Measurements from ENCODE around the gene PALLD.

Gene PALLD

GRCh38 chr4:168924667-168925066, 427.8 kb downstream of the PALLD start (continued):
- TF ChIP-seq KLF10 (tag by site-specific recombination; IDR thresholded peaks at IDR 0.05) (no peak), ZNF16 (tag by site-specific recombination; IDR thresholded peaks at IDR 0.05; ENCODE audit: low read depth) (no peak), ZNF768 (tag by site-specific recombination; IDR thresholded peaks at IDR 0.05) (no peak), ZNF266 (tag by site-specific recombination; IDR thresholded peaks at IDR 0.05; ENCODE audit: low read depth) (no peak)

DNA sequence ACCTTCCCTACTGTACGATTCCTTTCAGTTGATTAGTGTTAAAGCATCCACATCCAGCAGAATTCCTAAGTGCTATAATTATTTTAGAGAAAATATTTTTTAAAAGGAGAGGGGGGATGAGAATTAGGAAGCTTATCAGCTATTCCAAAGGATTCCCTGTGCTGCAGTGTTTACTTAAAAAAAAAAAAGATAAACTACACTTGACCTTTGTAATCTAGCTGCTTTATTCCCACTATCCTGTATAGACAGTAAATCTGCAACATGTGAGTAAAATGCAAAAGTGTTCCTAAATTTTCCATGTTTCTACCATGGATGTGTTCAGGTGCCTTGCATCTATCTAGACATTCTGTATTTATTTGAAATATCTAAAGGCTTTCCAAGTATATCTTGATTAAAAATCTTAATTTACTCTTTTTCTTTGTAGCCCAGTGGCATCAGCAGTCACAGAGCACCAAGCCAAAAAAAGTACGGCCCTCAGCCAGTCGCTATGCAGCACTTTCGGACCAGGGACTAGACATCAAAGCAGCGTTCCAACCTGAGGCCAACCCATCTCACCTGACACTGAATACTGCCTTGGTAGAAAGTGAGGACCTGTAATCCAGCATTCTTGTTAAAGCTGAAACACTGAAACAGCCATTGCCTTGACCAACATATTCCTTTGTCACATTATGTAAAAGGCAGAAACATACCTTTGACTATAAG, 429.1 kb downstream of the PALLD start:
- ChIA-PET CTCF (interaction anchor here (0.5 to 0.8 kb wide), 3 partner anchors 340 to 563 kb away, joined by 3 read pairs; no protein-coding TSS in a partner anchor), POLR2A (no interaction called here)
- Histone ChIP-seq H3K9me3 (ENCODE audit: control insufficient read depth, insufficient read depth, low read depth, low read length) (no peaks in the 10 kb centered on the region), H3K4me3 (ENCODE audit: low read depth, low read length) (no peak overlapping the region), H3K4me1 (ENCODE audit: control insufficient read depth, insufficient read depth, low read length) (no peaks in the 10 kb centered on the region), H3K36me3 (ENCODE audit: control insufficient read depth in 2 of 2, insufficient read depth in 1 of 2, low read length in 2 of 2) (peaks cover 13 to 77% of the 10 kb centered on the region in 2 experiments; a peak in 2 of 3 replicates), H3K27ac (ENCODE audit: extremely low read depth, low read depth, low read length) (no peak overlapping the region)
- no peak for TF ChIP-seq ZNF37A (tag by site-specific recombination; IDR thresholded peaks at IDR 0.05)
- no peak for TF ChIP-seq ZBTB8A (tag by site-specific recombination; IDR thresholded peaks at IDR 0.05)
- TF ChIP-seq, protein P1, sequence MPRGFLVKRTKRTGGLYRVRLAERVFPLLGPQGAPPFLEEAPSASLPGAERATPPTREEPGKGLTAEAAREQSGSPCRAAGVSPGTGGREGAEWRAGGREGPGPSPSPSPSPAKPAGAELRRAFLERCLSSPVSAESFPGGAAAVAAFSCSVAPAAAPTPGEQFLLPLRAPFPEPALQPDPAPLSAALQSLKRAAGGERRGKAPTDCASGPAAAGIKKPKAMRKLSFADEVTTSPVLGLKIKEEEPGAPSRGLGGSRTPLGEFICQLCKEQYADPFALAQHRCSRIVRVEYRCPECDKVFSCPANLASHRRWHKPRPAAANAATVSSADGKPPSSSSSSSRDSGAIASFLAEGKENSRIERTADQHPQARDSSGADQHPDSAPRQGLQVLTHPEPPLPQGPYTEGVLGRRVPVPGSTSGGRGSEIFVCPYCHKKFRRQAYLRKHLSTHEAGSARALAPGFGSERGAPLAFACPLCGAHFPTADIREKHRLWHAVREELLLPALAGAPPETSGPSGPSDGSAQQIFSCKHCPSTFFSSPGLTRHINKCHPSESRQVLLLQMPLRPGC (tag by site-specific recombination; IDR thresholded peaks at IDR 0.05), result no peak

DNA sequence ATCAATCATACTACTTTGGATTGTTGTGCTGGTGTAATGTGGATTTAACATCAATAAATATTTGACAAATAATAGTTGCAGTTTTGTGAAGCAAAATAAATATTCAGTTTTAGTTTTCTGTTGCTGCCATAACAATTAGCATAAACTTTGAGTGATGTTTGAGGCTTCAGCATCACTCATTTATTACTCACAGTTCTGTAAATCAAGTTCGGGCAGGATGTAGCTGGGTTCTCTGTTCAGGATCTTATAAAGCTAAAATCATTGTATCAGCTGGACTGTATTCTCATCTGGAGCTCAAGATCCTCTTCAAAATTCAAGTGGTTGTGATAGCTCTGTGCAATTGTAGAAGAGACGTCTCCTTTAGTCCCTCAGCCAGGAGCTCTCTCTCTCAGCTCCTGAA, 431.5 kb downstream of the PALLD start:
- Histone ChIP-seq H3K9me3 (ENCODE audit: control insufficient read depth, insufficient read depth, low read depth, low read length) (no peaks in the 10 kb centered on the region), H3K4me1 (ENCODE audit: control insufficient read depth, insufficient read depth, low read length) (no peaks in the 10 kb centered on the region), H3K27ac (ENCODE audit: extremely low read depth, low read depth, low read length) (no peak overlapping the region), H3K36me3 (ENCODE audit: control insufficient read depth in 2 of 2, insufficient read depth in 1 of 2, low read length in 2 of 2) (peaks cover 9 to 64% of the 10 kb centered on the region in 2 experiments; a peak in 2 of 3 replicates), H3K4me3 (ENCODE audit: low read depth, low read length) (no peak overlapping the region)
- CTCF ChIA-PET, result no interaction called here
- POLR2A ChIA-PET, result no interaction called here
- TF ChIP-seq ZNF621 (tag by site-specific recombination; IDR thresholded peaks at IDR 0.05) (no peak), ZNF548 (tag by site-specific recombination; IDR thresholded peaks at IDR 0.05) (no peak), ZBTB17 (tag by site-specific recombination; IDR thresholded peaks at IDR 0.05) (no peak), GFI1B (tag by site-specific recombination; IDR thresholded peaks at IDR 0.05) (no peak), ZNF555 (tag by site-specific recombination; conservative IDR thresholded peaks at IDR 0.05) (no peak), ZNF155 (tag by site-specific recombination; IDR thresholded peaks at IDR 0.05) (no peak), ZNF843 (tag by site-specific recombination; IDR thresholded peaks at IDR 0.05) (no peak), REST (tag by site-specific recombination; IDR thresholded peaks at IDR 0.05) (no peak), ZNF521 (tag by site-specific recombination; IDR thresholded peaks at IDR 0.05) (no peak), ZBTB1 (tag by site-specific recombination; IDR thresholded peaks at IDR 0.05) (no peak), HIC1 (tag by site-specific recombination; IDR thresholded peaks at IDR 0.05) (no peak)
- TF ChIP-seq, protein P2, sequence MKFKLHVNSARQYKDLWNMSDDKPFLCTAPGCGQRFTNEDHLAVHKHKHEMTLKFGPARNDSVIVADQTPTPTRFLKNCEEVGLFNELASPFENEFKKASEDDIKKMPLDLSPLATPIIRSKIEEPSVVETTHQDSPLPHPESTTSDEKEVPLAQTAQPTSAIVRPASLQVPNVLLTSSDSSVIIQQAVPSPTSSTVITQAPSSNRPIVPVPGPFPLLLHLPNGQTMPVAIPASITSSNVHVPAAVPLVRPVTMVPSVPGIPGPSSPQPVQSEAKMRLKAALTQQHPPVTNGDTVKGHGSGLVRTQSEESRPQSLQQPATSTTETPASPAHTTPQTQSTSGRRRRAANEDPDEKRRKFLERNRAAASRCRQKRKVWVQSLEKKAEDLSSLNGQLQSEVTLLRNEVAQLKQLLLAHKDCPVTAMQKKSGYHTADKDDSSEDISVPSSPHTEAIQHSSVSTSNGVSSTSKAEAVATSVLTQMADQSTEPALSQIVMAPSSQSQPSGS (tag by site-specific recombination; IDR thresholded peaks at IDR 0.05; ENCODE audit: low read depth), result no peak

Measured in HEK293 (cell line).